ENCODE results near the gene SYNC. TPM values are rescaled to one million over a fixed set of nuclear protein-coding genes. Genes with fewer than 3 reads are reported as not detected.
"Not testable (repeated sequence)": the region's sequence is repeated elsewhere in the genome, so short reads cannot be mapped to it uniquely, and the experiment has no call there.

SYNC gene
- total RNA-seq, 1 experiment from 2014 or later: 6.6 TPM

DNA sequence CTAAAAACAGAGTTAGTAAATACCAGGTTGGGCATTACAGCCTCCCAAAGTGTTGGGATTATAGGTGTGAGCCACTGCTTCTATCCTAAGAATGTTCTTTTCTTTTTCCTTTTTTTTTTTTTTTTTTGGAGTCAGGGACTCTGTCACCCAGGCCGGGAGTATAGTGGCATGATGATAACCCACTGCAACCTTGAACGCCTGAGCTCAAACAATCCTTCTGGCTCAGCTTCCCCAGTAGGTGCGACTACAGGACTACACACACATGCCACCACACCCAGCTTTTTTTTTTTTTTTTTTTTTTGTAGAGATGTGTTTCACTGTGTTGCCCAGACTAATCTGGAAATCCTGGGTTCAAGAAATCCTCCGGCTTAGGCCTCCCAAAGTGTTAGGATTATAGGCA lies 58.1 kb downstream of the SYNC start:
- no peak overlapping the region for H3K4me3 ChIP-seq (ENCODE audit: low read length)
- BruUV-seq (replicated peaks): no TSS peak
- no peaks in the 10 kb centered on the region for H4K20me1 ChIP-seq (ENCODE audit: low read length)
- H2AFZ ChIP-seq (ENCODE audit: low read length): no peak overlapping the region
- peaks cover 77% of the 10 kb centered on the region for H3K79me2 ChIP-seq (ENCODE audit: low read length)
- no peaks in the 10 kb centered on the region for H3K9me2 ChIP-seq (replicated peaks; ENCODE audit: low read length)
- H3K4me2 ChIP-seq (ENCODE audit: low read length): no peak overlapping the region
- H3K9me3 ChIP-seq (ENCODE audit: low read length): no peaks in the 10 kb centered on the region
- H3K27ac ChIP-seq (ENCODE audit: low read length): no peak overlapping the region
- H3K27me3 ChIP-seq (ENCODE audit: low read length): no peaks in the 10 kb centered on the region
- H3K9ac ChIP-seq (ENCODE audit: low read length): no peak overlapping the region
- peaks cover 10% of the 10 kb centered on the region; the same call in 1 of the 2 replicates for H3K4me1 ChIP-seq (ENCODE audit: insufficient read depth, low read length)
- ChIA-PET POLR2A (ENCODE audit: unreplicated experiment) (no interaction called here), CTCF (interaction anchor here (0.7 kb wide), 1 partner anchor 157 kb away, joined by 13 read pairs; no protein-coding TSS in a partner anchor)
- intact Hi-C loops (cut with micrococcal nuclease): no loop called here
- ATAC-seq: no peak
- H3F3A ChIP-seq (ENCODE audit: low read length, unreplicated experiment): no peaks in the 10 kb centered on the region
- no peaks in the 10 kb centered on the region for H3K36me3 ChIP-seq (ENCODE audit: low read depth, low read length)
- TF ChIP-seq EZH2 (IDR thresholded peaks at IDR 0.05; ENCODE audit: low read length, unreplicated experiment): no peak
- no peak for TF ChIP-seq CTCF (conservative IDR thresholded peaks at IDR 0.05; ENCODE audit: low read depth, low read length)
- TF ChIP-seq EZH2phosphoT487 (IDR thresholded peaks at IDR 0.05; ENCODE audit: borderline replicate concordance, low read length): no peak
- DNase-seq: no peak

DNA sequence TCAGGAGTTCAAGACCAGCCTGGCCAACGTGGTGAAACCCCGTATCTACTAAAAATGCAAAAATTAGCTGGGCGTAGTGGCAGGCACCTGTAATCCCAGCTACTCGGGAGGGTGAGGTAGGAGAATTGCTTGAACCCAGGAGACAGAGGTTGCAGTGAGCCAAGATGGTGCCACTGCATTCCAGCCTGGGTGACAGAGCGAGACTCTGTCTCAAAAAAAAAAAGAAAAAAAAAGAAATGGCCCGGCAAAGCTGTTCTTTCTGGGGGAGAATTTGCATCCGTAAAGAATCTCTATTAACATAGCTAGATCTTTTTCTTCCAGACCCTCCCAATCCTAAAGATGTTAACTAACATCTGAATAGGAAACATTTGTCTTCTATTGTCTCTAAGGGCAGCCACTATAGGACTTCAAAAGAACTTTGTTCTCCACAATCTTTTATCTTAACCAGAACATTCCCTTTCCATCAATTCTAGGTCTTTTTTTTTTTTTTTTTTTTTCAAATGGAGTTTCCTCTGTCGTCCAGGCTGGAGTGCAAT lies 60.2 kb downstream of the SYNC start:
- intact Hi-C loops (cut with micrococcal nuclease); H3F3A ChIP-seq (ENCODE audit: low read length, unreplicated experiment); H3K27me3 ChIP-seq (ENCODE audit: low read length); H4K20me1 ChIP-seq (ENCODE audit: low read length); ATAC-seq; BruUV-seq (replicated peaks); POLR2A ChIA-PET (ENCODE audit: unreplicated experiment); H3K27ac ChIP-seq (ENCODE audit: low read length); H3K9ac ChIP-seq (ENCODE audit: low read length); H3K9me3 ChIP-seq (ENCODE audit: low read length); H3K4me3 ChIP-seq (ENCODE audit: low read length); H3K9me2 ChIP-seq (replicated peaks; ENCODE audit: low read length); CTCF ChIA-PET; DNase-seq; H3K36me3 ChIP-seq (ENCODE audit: low read depth, low read length); H2AFZ ChIP-seq (ENCODE audit: low read length); H3K4me1 ChIP-seq (ENCODE audit: insufficient read depth, low read length); H3K4me2 ChIP-seq (ENCODE audit: low read length): not testable (repeated sequence)
- peaks cover 68% of the 10 kb centered on the region for H3K79me2 ChIP-seq (ENCODE audit: low read length)

GRCh38 chr1:32639489-32640075 lies 63.0 kb downstream of the SYNC start:
- Histone ChIP-seq H3K27ac (ENCODE audit: low read length) (no peak overlapping the region), H3K36me3 (ENCODE audit: low read depth, low read length) (no peaks in the 10 kb centered on the region; the same call in 1 of the 2 replicates), H3K9ac (ENCODE audit: low read length) (no peak overlapping the region), H3K4me1 (ENCODE audit: insufficient read depth, low read length) (peaks cover 12% of the 10 kb centered on the region; the same call in 1 of the 2 replicates), H3K4me3 (ENCODE audit: low read length) (no peak overlapping the region), H3K4me2 (ENCODE audit: low read length) (no peak overlapping the region), H3F3A (ENCODE audit: low read length, unreplicated experiment) (no peaks in the 10 kb centered on the region), H3K27me3 (ENCODE audit: low read length) (no peaks in the 10 kb centered on the region), H3K9me2 (replicated peaks; ENCODE audit: low read length) (no peaks in the 10 kb centered on the region), H4K20me1 (ENCODE audit: low read length) (no peaks in the 10 kb centered on the region), H2AFZ (ENCODE audit: low read length) (no peak overlapping the region), H3K9me3 (ENCODE audit: low read length) (no peaks in the 10 kb centered on the region), H3K79me2 (ENCODE audit: low read length) (peaks cover 65% of the 10 kb centered on the region)
- ChIA-PET POLR2A (ENCODE audit: unreplicated experiment) (no interaction called here), CTCF (no interaction called here)
- ATAC-seq: peak; percentile 11; the same call in 1 of the 2 replicates
- intact Hi-C loops (cut with micrococcal nuclease): no loop called here
- BruUV-seq (replicated peaks): no TSS peak
- TF ChIP-seq EZH2 (IDR thresholded peaks at IDR 0.05; ENCODE audit: low read length, unreplicated experiment) (no peak), EZH2phosphoT487 (IDR thresholded peaks at IDR 0.05; ENCODE audit: borderline replicate concordance, low read length) (no peak), CTCF (conservative IDR thresholded peaks at IDR 0.05; ENCODE audit: low read depth, low read length) (no peak)
- no peak for DNase-seq

All from PC-3 (cell line).